DND-41 (cell line): ENCODE data around the gene LRP3.

Experiments
- CTCF ChIP-seq: IDR thresholded peaks from 2 replicates; pipeline ENCODE4 v1.5.1; 2012; ENCODE audit warnings: borderline replicate concordance, low read length, moderate library complexity, mild to moderate bottlenecking; ENCODE audit not compliant: poor library complexity, severe bottlenecking; ENCODE audit errors: extremely low read depth
- EZH2 ChIP-seq: IDR thresholded peaks from 3 replicates; pipeline ENCODE4 v1.6.1; 2012; ENCODE audit warnings: borderline replicate concordance, low read depth, mild to moderate bottlenecking, moderate library complexity, low read length, inconsistent platforms; ENCODE audit not compliant: severe bottlenecking

GRCh38 chr19:33248104-33248503, 54.0 kb downstream of the LRP3 start:
- TF ChIP-seq CTCF (no peak), EZH2 (no peak)
